H1 (cell line): ENCODE data around the gene IL12RB2. TPM values are rescaled to one million over a fixed set of nuclear protein-coding genes. Genes with fewer than 3 reads are reported as not detected.

ENCODE experiments used
- CTCF ChIA-PET: fragments of 300-600 bp; sonication (Branson Sonifier 250); formaldehyde crosslinking; loops from one replicate; lab custom pipeline; 2021; ENCODE audit not compliant: partially characterized antibody; lab: Charles Lee
- POLR2A ChIA-PET: fragments of 300-600 bp; sonication (Branson Sonifier 250); formaldehyde crosslinking; loops from one replicate; lab custom pipeline; 2021; ENCODE audit warnings: inconsistent platforms; ENCODE audit not compliant: partially characterized antibody; lab: Charles Lee
- DNase-seq, 2 experiments: peaks; one replicate each; pipeline versions ENCODE4 v3.0.0 to v3.0.0-alpha.2; 2010 to 2022; ENCODE audit warnings: low spot score in 2 of 2, low read depth in 1 of 2, mixed read lengths in 1 of 2
- FAIRE-seq: peaks from 2 replicates; lab custom pipeline; 2011; peaks lifted over from hg19 to GRCh38; lab: Jason Lieb, UNC
- H2AFZ ChIP-seq: 2 replicates; pipeline ENCODE4 v1.8.1; 2012; ENCODE audit warnings: low read length, inconsistent platforms
- H2AK5ac ChIP-seq: 2 replicates; pipeline ENCODE4 v1.6.1; 2013; ENCODE audit warnings: low read depth, low read length
- H2BK120ac ChIP-seq: replicated peaks from 2 replicates; pipeline ENCODE3; 2013; ENCODE audit warnings: low read depth, low read length, inconsistent platforms
- H2BK12ac ChIP-seq: 2 replicates; pipeline ENCODE4 v1.6.1; 2013; ENCODE audit warnings: low read depth, low read length
- H2BK15ac ChIP-seq: 2 replicates; pipeline ENCODE4 v1.6.1; 2013; ENCODE audit warnings: low read length
- H2BK20ac ChIP-seq: 2 replicates; pipeline ENCODE4 v1.6.1; 2013; ENCODE audit warnings: low read length
- H2BK5ac ChIP-seq: 2 replicates; pipeline ENCODE4 v1.6.1; 2013; ENCODE audit warnings: low read depth, low read length
- H3K14ac ChIP-seq: 2 replicates; pipeline ENCODE4 v1.6.1; 2013; ENCODE audit warnings: inconsistent platforms; ENCODE audit not compliant: insufficient read length
- H3K18ac ChIP-seq: 2 replicates; pipeline ENCODE4 v1.6.1; 2013; ENCODE audit warnings: low read length; ENCODE audit errors: extremely low read depth
- H3K23ac ChIP-seq: 2 replicates; pipeline ENCODE4 v1.6.1; 2013; ENCODE audit warnings: inconsistent platforms; ENCODE audit not compliant: insufficient read length
- H3K23me2 ChIP-seq: 2 replicates; pipeline ENCODE4 v1.6.1; 2013; ENCODE audit warnings: low read depth, low read length
- H3K27ac ChIP-seq: 2 replicates; pipeline ENCODE4 v1.6.1; 2011; ENCODE audit warnings: low read depth, low read length, inconsistent platforms
- H3K27me3 ChIP-seq, 4 experiments: replicated peaks in 1 of 4; 1 replicate in 1 of 4; 2 replicates in 3 of 4; pipeline versions ENCODE4 v1.6.1 to v1.8.1; 2011 to 2013; ENCODE audit warnings: low read length in 3 of 4, mild to moderate bottlenecking in 3 of 4, inconsistent platforms in 2 of 4, mixed read lengths in 2 of 4, moderate library complexity in 1 of 4; ENCODE audit not compliant: control insufficient read depth in 3 of 4, insufficient read depth in 3 of 4; ENCODE audit errors: extremely low read depth in 1 of 4
- H3K36me3 ChIP-seq, 4 experiments: 2 replicates each; pipeline versions ENCODE4 v1.6.1 to v1.8.1; 2011 to 2013; ENCODE audit warnings: mild to moderate bottlenecking in 4 of 4, low read length in 3 of 4, moderate library complexity in 2 of 4, control low read depth in 1 of 4, inconsistent platforms in 1 of 4; ENCODE audit not compliant: insufficient read depth in 4 of 4, control insufficient read depth in 2 of 4
- H3K4ac ChIP-seq: replicated peaks from 2 replicates; pipeline ENCODE3; 2013; ENCODE audit warnings: low read length, low read depth, mixed read lengths, inconsistent platforms; ENCODE audit not compliant: insufficient read length
- H3K4me1 ChIP-seq, 4 experiments: replicated peaks in 1 of 4; 1 replicate in 1 of 4; 2 replicates in 3 of 4; pipeline versions ENCODE4 v1.6.1 to v1.8.1; 2011 to 2013; ENCODE audit warnings: low read length in 3 of 4, inconsistent platforms in 2 of 4, mixed read lengths in 1 of 4; ENCODE audit not compliant: insufficient read depth in 4 of 4, control insufficient read depth in 3 of 4
- H3K4me2 ChIP-seq, 2 experiments: 2 replicates each; pipeline versions ENCODE4 v1.6.1 to v1.8.1; 2011 to 2013; ENCODE audit warnings: low read depth in 2 of 2, low read length in 2 of 2, control low read depth in 1 of 2, inconsistent platforms in 1 of 2, mild to moderate bottlenecking in 1 of 2; ENCODE audit not compliant: insufficient read depth in 1 of 2
- H3K4me3 ChIP-seq, 4 experiments: fragments of 200-600, 300-600 bp in 1 of 4; sonication (generic), shearing (Covaris generic), sonication (Bioruptor Twin) in 1 of 4; 2 replicates each; pipeline versions ENCODE4 v1.5.1 to v1.8.1; 2011 to 2016; ENCODE audit warnings: low read length in 4 of 4, low read depth in 3 of 4, control low read depth in 2 of 4, inconsistent platforms in 2 of 4, mild to moderate bottlenecking in 2 of 4, mixed read lengths in 1 of 4, moderate library complexity in 1 of 4; ENCODE audit not compliant: insufficient read depth in 2 of 4; ENCODE audit errors: extremely low read depth in 1 of 4
- H3K56ac ChIP-seq: replicated peaks from 2 replicates; pipeline ENCODE3; 2013; ENCODE audit warnings: low read depth, mild to moderate bottlenecking, mixed read lengths, low read length, inconsistent platforms; ENCODE audit not compliant: insufficient read length
- H3K79me1 ChIP-seq: 2 replicates; pipeline ENCODE4 v1.6.1; 2013; ENCODE audit warnings: low read depth, low read length, control low read depth
- H3K79me2 ChIP-seq, 2 experiments: 2 replicates each; pipeline versions ENCODE4 v1.6.1 to v1.8.1; 2012 to 2013; ENCODE audit warnings: low read length in 2 of 2, mild to moderate bottlenecking in 2 of 2, inconsistent platforms in 1 of 2; ENCODE audit not compliant: insufficient read depth in 2 of 2, control insufficient read depth in 1 of 2
- H3K9ac ChIP-seq, 4 experiments: replicated peaks in 1 of 4; 1 replicate in 1 of 4; 2 replicates in 3 of 4; pipeline versions ENCODE4 v1.6.1 to v1.8.1; 2011 to 2013; ENCODE audit warnings: low read depth in 3 of 4, low read length in 3 of 4, control low read depth in 2 of 4, mild to moderate bottlenecking in 2 of 4, moderate library complexity in 2 of 4, inconsistent platforms in 1 of 4; ENCODE audit errors: extremely low read depth in 1 of 4
- H3K9me3 ChIP-seq, 2 experiments: 2 replicates each; pipeline versions ENCODE4 v1.6.1 to v1.8.1; 2012 to 2013; ENCODE audit warnings: mild to moderate bottlenecking in 2 of 2, moderate library complexity in 2 of 2, control low read depth in 1 of 2, inconsistent platforms in 1 of 2, low read depth in 1 of 2, low read length in 1 of 2, mixed read lengths in 1 of 2; ENCODE audit not compliant: insufficient read depth in 2 of 2
- H4K20me1 ChIP-seq, 2 experiments: replicated peaks in 1 of 2; 2 replicates each; pipeline versions ENCODE3 to v1.8.1; 2011 to 2013; ENCODE audit warnings: inconsistent platforms in 2 of 2, low read length in 2 of 2, mild to moderate bottlenecking in 1 of 2; ENCODE audit not compliant: insufficient read depth in 2 of 2, control insufficient read depth in 1 of 2
- H4K5ac ChIP-seq: 2 replicates; pipeline ENCODE4 v1.6.1; 2013; ENCODE audit warnings: low read length, low read depth, mixed read lengths, inconsistent platforms; ENCODE audit not compliant: insufficient read length
- H4K8ac ChIP-seq: 2 replicates; pipeline ENCODE4 v1.8.0; 2013; ENCODE audit warnings: mild to moderate bottlenecking, moderate library complexity, low read length, inconsistent platforms; ENCODE audit not compliant: insufficient read depth; ENCODE audit errors: extremely low read depth
- H4K91ac ChIP-seq: replicated peaks from 2 replicates; pipeline ENCODE3; 2013; ENCODE audit warnings: low read length, mixed read lengths, inconsistent platforms; ENCODE audit not compliant: insufficient read length
- BACH1 ChIP-seq: IDR thresholded peaks from 2 replicates; pipeline ENCODE4 v1.6.1; 2012; ENCODE audit warnings: low read length, improper control_type of control experiment
- POLR2A ChIP-seq, 2 experiments: IDR thresholded peaks; 1 replicate in 1 of 2; 2 replicates in 1 of 2; pipeline ENCODE4 v1.6.1; 2011; ENCODE audit warnings: low read depth in 2 of 2, low read length in 2 of 2, mild to moderate bottlenecking in 2 of 2; ENCODE audit errors: control extremely low read depth in 1 of 2
- POLR2AphosphoS5 ChIP-seq: IDR thresholded peaks from 2 replicates; pipeline ENCODE4 v1.6.1; 2011; ENCODE audit warnings: low read depth, low read length
- RBBP5 ChIP-seq: IDR thresholded peaks from 2 replicates; pipeline ENCODE4 v1.7.1; 2012; ENCODE audit warnings: low read depth, mild to moderate bottlenecking, inconsistent platforms, low read length, moderate library complexity, borderline replicate concordance
- SIRT6 ChIP-seq: IDR thresholded peaks from one replicate; pipeline ENCODE4 v1.7.1; 2012; ENCODE audit warnings: low read length, inconsistent platforms
- SP1 ChIP-seq: IDR thresholded peaks from 2 replicates; pipeline ENCODE4 v1.6.1; 2011; ENCODE audit warnings: low read depth, low read length
- WGBS, 2 experiments: shearing (Covaris generic) in 1 of 2; methylation state at CpG; one replicate each; pipeline versions ENCODE4 v1.1.6 to v1.1.7; 2013 to 2015; ENCODE audit warnings: low lambda C conversion rate in 2 of 2, mixed read lengths in 2 of 2, inconsistent platforms in 1 of 2, low coverage in 1 of 2, missing lambda C conversion rate in 1 of 2; ENCODE audit not compliant: insufficient replicate concordance in 2 of 2, insufficient coverage in 1 of 2, insufficient read length in 1 of 2; ENCODE audit errors: extremely low coverage in 1 of 2, missing lambda C conversion rate in 1 of 2; 5-methylcytosine and 5-hydroxymethylcytosine counted together
- polyA plus RNA-seq, 7 experiments: library from polyadenylated mRNA; depleted of rRNA in 3 of 7; stranded (reverse) in 5 of 7; unstranded in 2 of 7; fragments of >200 nt in 5 of 7; fragments of 200-250 nt in 2 of 7; gene quantifications; 1 replicate in 5 of 7; 2 replicates in 1 of 7; 4 replicates in 1 of 7; pipeline versions ENCODE4 v1.2.1 to v1.2.3, GENCODE V29; 2011 to 2013; ENCODE audit warnings: missing spikeins in 2 of 7, mixed read lengths in 2 of 7
- total RNA-seq: library from RNA; stranded (reverse); fragmentation: NEBNext Ultra II Directional; extraction: Animal tissue kit (Norgen Biotek cat#: 25700); gene quantifications from 2 replicates; pipeline ENCODE4 v1.2.1, GENCODE V29; 2021

The IL12RB2 gene
- total and polyA plus RNA-seq, 2 of the 8 experiments (the other 6 are each of a cell fraction or from before 2014, with no cell fraction given) = 1.4 TPM

- H3K4me3 ChIP-seq = no peak overlapping the region
Observed at GRCh38 chr1:67401443-67401842, 93.8 kb downstream of the IL12RB2 start.

More at GRCh38 chr1:67401443-67401842, 93.8 kb downstream of the IL12RB2 start:
- Histone ChIP-seq H3K23ac (no peak overlapping the region), H2BK12ac (no peak overlapping the region), H3K4me2 (no peak overlapping the region), H3K36me3 (peaks cover 0 to 4% (median 0%) of the 10 kb centered on the region in 4 experiments; a peak in 2 of 8 replicates), H4K5ac (no peak overlapping the region), H4K91ac (no peak overlapping the region), H3K27me3 (no peaks in the 10 kb centered on the region), H4K20me1 (no peaks in the 10 kb centered on the region), H3K9ac (no peak overlapping the region), H3K79me2 (no peaks in the 10 kb centered on the region)
- no peak for DNase-seq
- TF ChIP-seq SP1 = no peak
- no peak for TF ChIP-seq RBBP5
- TF ChIP-seq SIRT6 = no peak
- TF ChIP-seq POLR2AphosphoS5 = peak; percentile 46
- peak in 1 of 2 experiments; percentile 38; a peak in 2 of 3 replicates for TF ChIP-seq POLR2A (IDR thresholded peaks at IDR 0.05; ENCODE audit: control extremely low read depth in 1 of 2, low read depth in 2 of 2, low read length in 2 of 2)
- TF ChIP-seq BACH1 = no peak
- TF ChIP-seq, all 59 proteins: peak for 2
- Histone ChIP-seq H3K4ac (no peak overlapping the region), H3K9me3 (no peaks in the 10 kb centered on the region), H2BK120ac (no peak overlapping the region), H2BK5ac (no peak overlapping the region), H2AK5ac (no peak overlapping the region), H4K8ac (no peak overlapping the region), H3K79me1 (no peaks in the 10 kb centered on the region), H2BK20ac (0 out of 2 replicates have a peak overlapping the region, but pooled peaks have one; percentile 52), H2BK15ac (no peak overlapping the region), H3K56ac (no peak overlapping the region), H3K27ac (no peak overlapping the region), H3K14ac (no peak overlapping the region), H2AFZ (no peak overlapping the region), H3K18ac (no peak overlapping the region), H3K4me1 (peaks cover 5 to 15% (median 11%) of the 10 kb centered on the region in 4 experiments; a peak in 6 of 7 replicates), H3K23me2 (no peaks in the 10 kb centered on the region)
- FAIRE-seq = no peak
- POLR2A ChIA-PET = interaction anchor here (0.7 to 8.3 kb wide), 13 partner anchors 9 to 57 kb away, joined by 3 to 70 read pairs (median 5); partner anchors contain the start of gene SERBP1
- CTCF ChIA-PET = interaction anchor here (1.2 to 2.5 kb wide), 4 partner anchors 46 to 189 kb away, joined by 3 to 7 read pairs (median 6); no protein-coding TSS in a partner anchor
- WGBS, 2 experiments = 92% methylated on average over 6 of the region's 6 CpGs; no CpG with 5 or more reads in 1 of the 2 experiments
